HG03097 (cell line): Measurements from ENCODE around the gene GC.
"Not testable (repeated sequence)": the region's sequence is repeated elsewhere in the genome, so short reads cannot be mapped to it uniquely, and the experiment has no call there.

Experiments used
- ATAC-seq: cut with Tn5 transposase; IDR thresholded peaks from one replicate; pipeline ENCODE4 v1.9.1; 2021; ENCODE audit not compliant: unreplicated experiment, low FRiP score

Gene GC, protein sequence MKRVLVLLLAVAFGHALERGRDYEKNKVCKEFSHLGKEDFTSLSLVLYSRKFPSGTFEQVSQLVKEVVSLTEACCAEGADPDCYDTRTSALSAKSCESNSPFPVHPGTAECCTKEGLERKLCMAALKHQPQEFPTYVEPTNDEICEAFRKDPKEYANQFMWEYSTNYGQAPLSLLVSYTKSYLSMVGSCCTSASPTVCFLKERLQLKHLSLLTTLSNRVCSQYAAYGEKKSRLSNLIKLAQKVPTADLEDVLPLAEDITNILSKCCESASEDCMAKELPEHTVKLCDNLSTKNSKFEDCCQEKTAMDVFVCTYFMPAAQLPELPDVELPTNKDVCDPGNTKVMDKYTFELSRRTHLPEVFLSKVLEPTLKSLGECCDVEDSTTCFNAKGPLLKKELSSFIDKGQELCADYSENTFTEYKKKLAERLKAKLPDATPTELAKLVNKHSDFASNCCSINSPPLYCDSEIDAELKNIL

GRCh38 chr4:71783972-71784371, at the start of gene GC:
TSS of gene GC (minus strand) at chr4:71784079. CDS start at chr4:71784018, 61 bp downstream.
- no peak for ATAC-seq

- ATAC-seq = no peak
Observed at GRCh38 chr4:71833232-71833900, 49.5 kb upstream of the GC start.

GRCh38 chr4:71832049-71832448, 48.2 kb upstream of the GC start:
- ATAC-seq = no peak

GRCh38 chr4:71830497-71831190, 46.8 kb upstream of the GC start:
- ATAC-seq = no peak

DNA sequence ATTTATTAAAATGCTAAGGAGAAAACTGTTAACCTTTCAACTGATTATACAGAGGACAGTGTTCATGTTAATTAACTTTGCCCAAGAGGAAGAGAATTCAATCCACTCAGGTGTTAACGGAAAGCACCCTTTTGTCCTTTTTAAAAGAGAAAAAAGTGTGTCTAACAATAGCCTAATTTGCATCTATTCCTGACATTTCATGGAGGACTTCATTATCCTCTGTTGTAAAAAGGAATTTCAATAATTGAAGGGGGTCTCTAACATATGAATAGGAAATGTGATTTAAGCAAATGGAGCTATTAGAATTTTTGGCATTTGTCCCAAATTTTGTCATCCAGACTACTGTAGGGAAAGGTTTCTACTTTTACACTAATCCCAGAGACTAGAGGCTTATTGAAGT, 44.6 kb upstream of the GC start:
- ATAC-seq = no peak

DNA sequence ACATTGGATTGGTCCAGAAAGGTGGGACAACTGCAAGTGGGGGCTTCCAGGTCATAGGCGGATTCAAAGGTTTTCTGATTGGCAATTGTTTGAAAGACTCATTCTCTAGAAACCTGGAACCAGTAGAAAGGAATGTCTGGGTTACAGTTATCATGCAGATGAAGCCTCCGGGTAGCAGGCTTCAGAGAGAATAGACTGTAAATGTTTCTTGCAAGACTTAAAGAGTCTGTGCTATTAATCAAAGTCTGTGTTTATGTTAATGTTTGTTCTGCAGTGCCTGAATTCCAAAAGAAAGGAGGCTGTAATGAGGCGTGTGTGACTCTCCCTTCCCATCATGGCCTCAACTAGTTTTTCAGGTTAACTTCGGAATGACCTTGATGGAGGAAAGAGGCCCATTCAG, 43.9 kb upstream of the GC start:
- ATAC-seq = no peak

- no peak for ATAC-seq
Observed at GRCh38 chr4:71816676-71817303, 32.9 kb upstream of the GC start.

DNA sequence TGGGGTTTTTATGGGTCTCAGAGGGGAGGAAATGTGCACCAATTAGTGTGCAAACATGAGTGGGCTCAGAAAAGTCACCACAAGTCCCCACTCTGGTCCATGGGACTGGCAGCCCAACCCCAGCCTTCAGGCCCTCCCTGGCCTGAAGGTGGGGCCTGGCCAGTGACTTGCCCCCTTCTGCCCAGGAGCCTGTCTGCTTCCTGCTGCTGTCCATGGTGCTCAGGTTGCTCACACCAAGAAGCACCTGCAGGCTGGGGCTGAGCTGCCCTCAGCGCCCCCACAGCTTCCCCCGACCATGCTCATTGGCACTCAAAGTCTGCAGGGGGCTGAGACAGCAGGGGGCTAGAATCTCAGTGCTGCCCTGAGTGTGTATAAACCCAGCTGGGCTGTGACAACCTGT, 30.6 kb upstream of the GC start:
- ATAC-seq = no peak

GRCh38 chr4:71809805-71810204, 25.9 kb upstream of the GC start:
- not testable (repeated sequence) for ATAC-seq

GRCh38 chr4:71807469-71807868, 23.6 kb upstream of the GC start:
- ATAC-seq = no peak

DNA sequence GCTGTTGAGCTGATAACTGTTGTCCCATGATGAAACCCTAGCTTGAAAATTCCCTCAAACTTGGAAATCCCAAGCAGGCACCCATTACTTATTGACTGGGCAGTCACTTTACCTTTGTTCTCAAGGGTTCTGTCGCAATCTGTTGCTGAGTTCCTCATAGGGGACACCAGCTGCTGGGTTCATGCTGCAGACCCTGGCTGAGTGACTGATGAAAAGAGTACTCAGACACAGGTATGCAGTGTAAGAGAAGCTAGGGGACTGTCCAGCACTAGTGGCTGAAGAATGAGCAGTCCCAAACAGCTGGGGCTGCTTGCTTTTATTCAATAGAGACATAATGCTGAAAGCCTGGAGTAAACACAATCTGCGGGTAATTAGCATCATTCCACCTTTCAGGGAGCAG, 21.4 kb upstream of the GC start:
- not testable (repeated sequence) for ATAC-seq

DNA sequence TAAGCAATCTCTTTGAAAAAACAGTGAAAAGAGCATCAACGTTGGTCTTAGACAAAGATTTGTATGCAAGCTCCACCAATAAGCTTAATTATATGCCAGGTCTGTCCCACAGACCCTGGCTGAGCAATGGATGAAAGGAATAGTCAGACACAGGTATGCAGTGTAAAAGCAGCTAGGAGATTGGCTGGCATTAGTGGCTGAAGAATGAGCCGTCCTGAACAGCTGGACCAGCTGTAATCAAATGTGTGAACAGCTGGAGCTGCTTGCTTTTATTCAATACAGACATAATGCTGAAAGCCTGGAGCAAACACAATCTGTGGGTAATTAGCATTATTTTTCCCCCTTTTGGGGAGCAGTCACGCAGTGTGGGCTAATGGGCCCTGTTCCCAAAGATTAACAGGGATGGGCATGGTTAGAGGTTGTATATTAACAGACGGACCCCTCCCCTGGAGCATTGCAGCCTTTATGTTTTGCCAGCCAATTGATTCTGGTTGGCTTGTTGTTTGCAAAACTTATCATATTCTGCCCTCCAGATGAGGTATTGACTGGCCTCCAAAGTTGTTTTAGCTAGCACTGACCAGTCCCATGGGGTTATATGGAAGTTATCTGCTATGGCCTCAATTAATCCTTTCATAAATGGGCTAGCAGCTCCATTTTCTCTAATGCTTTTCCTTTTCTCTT, 20.3 kb upstream of the GC start:
- not testable (repeated sequence) for ATAC-seq

GRCh38 chr4:71785959-71786358, 2.1 kb upstream of the GC start:
- ATAC-seq = no peak

GRCh38 chr4:71784569-71785197, 804 bp upstream of the GC start:
- ATAC-seq = no peak

GRCh38 chr4:71777891-71778290, 6.0 kb downstream of the GC start:
- no peak for ATAC-seq

- no peak for ATAC-seq
Observed at GRCh38 chr4:71775449-71775848, 8.4 kb downstream of the GC start.

- no peak for ATAC-seq
Observed at GRCh38 chr4:71774136-71774535, 9.7 kb downstream of the GC start.

DNA sequence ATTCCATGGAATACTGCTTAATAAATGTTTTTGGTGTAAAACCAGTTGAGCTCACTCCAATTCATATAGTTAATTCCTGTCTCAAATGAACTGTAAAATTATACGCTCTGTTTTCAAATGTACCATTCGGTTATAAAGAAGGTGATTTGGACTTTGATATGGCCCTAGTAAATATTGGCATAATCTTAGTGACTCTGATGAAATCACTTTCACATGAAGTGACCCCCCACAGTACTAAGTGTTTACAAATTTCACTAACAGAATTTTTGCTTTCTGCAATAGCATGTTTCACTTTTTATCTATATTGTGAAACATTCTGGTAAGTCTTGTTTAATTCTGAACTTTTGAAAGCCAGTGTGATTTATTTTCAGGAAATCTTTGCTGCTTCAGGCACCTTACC, 10.9 kb downstream of the GC start:
- ATAC-seq = no peak

DNA sequence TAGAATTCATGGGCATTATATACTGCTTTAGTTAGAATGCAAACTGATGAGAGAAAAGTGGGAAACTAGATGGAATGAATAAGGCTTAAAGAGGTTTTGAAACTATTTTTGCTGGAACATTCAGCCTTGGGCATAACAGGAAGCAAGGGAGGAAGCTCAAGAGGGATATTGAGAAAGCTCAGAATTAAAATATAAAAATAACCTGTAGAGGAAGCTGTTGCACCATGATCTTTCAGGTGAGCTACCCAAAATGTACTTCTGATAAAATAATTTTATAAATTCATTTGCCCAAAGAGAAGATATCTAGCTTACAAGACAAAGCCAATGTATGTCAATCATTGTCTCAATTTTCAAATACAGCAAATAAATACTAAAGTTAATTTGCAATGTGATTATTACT, 11.3 kb downstream of the GC start:
- ATAC-seq = no peak

GRCh38 chr4:71771613-71772012, 12.3 kb downstream of the GC start:
- no peak for ATAC-seq
